Sigmoid colon (tissue), 7 donors: ENCODE measurements around the gene MORN1. TPM values are rescaled to one million over a fixed set of nuclear protein-coding genes. Genes with fewer than 3 reads are reported as not detected.

Experiments used
- DNase-seq: peaks from one replicate; pipeline ENCODE4 v3.0.0-alpha.2; 2019
- H3K27ac ChIP-seq, 4 donors: fragments of 200-600 bp; sonication (generic); one replicate each; pipeline ENCODE4 v1.5.1; 2016 to 2019; ENCODE audit warnings: mild to moderate bottlenecking in 1 of 4
- H3K27me3 ChIP-seq, 3 donors: fragments of 200-600 bp; sonication (generic); one replicate each; pipeline ENCODE4 v1.5.1; 2019; ENCODE audit warnings: mild to moderate bottlenecking in 1 of 3
- H3K36me3 ChIP-seq, 4 donors: fragments of 200-600 bp; sonication (generic); one replicate each; pipeline ENCODE4 v1.5.1; 2016 to 2019
- H3K4me1 ChIP-seq, 4 donors: fragments of 200-600 bp; sonication (generic); one replicate each; pipeline ENCODE4 v1.5.1; 2017 to 2019
- H3K4me3 ChIP-seq, 4 donors: fragments of 200-600 bp; sonication (generic); one replicate each; pipeline ENCODE4 v1.5.1; 2017 to 2019; ENCODE audit warnings: mild to moderate bottlenecking in 2 of 4, moderate library complexity in 1 of 4
- H3K9me3 ChIP-seq, 4 donors: fragments of 200-600 bp in 3 of 4; sonication (generic) in 3 of 4; one replicate each; pipeline versions ENCODE4 v1.5.1 to v1.6.1; 2013 to 2019
- CTCF ChIP-seq, 4 experiments: fragments of 450-650 bp in 3 of 4; fragments of 200-600 bp in 1 of 4; IDR thresholded peaks; one replicate each; pipeline ENCODE4 v1.5.1; 2016 to 2019; ENCODE audit warnings: antibody characterized with exemption in 4 of 4, mild to moderate bottlenecking in 3 of 4, moderate library complexity in 2 of 4
- EP300 ChIP-seq, 4 donors: sonication (generic); formaldehyde crosslinking; IDR thresholded peaks; one replicate each; pipeline ENCODE4 v1.6.1; 2017; ENCODE audit warnings: antibody characterized with exemption in 4 of 4
- POLR2A ChIP-seq, 2 donors: fragments of 450-650 bp; IDR thresholded peaks; one replicate each; pipeline ENCODE4 v1.6.1; 2016; ENCODE audit warnings: antibody characterized with exemption in 2 of 2, mild to moderate bottlenecking in 2 of 2, moderate library complexity in 2 of 2
- POLR2AphosphoS5 ChIP-seq, 4 donors: sonication (generic); formaldehyde crosslinking; IDR thresholded peaks; one replicate each; pipeline ENCODE4 v1.6.1; 2017; ENCODE audit warnings: antibody characterized with exemption in 4 of 4
- WGBS, 2 donors: extraction: QIAGEN DNeasy Blood & Tissue Kit; methylation state at CpG; one replicate each; pipeline ENCODE4 v1.1.7; 2013; 5-methylcytosine and 5-hydroxymethylcytosine counted together
- intact Hi-C: fragments of 100-400 bp; cut with DNase I; formaldehyde crosslinking; loops from one replicate; pipeline ENCODE4 v1.15.1; 2023
- polyA plus RNA-seq, 3 donors: library from polyadenylated mRNA; stranded (reverse); fragments of 200-250 nt; gene quantifications; one replicate each; pipeline ENCODE4 v1.2.3, GENCODE V29; 2013
- total RNA-seq, 4 donors: library from RNA; depleted of rRNA; stranded (reverse); fragments of >200 nt; gene quantifications; one replicate each; pipeline ENCODE4 v1.1.0, GENCODE V29; 2016
- donor health status: healthy with polysubstance abuse.
- donor health status: Bipolar disorder and iron deficiency.
- donor health status: healthy.

Gene MORN1
- total and polyA plus RNA-seq, 7 donors: 2.4 to 9.1 (median 6.4) TPM

- WGBS, 2 donors: 7 to 31% methylated on average over 19 of the region's 19 CpGs
- H3K4me1 ChIP-seq: peaks cover 0 to 31% (median 26%) of the 10 kb centered on the region in 4 donors
- intact Hi-C loops: loop anchor here (10.0 kb wide), 2 partner anchors 229 to 501 kb away; partner anchors contain the start of genes CALML6 and TMEM52
- no peak overlapping the region for H3K27ac ChIP-seq
- TF ChIP-seq POLR2AphosphoS5 (IDR thresholded peaks at IDR 0.05): no peak
- TF ChIP-seq POLR2A (IDR thresholded peaks at IDR 0.05): no peak
- TF ChIP-seq EP300 (IDR thresholded peaks at IDR 0.05): no peak
- no peak for TF ChIP-seq CTCF (IDR thresholded peaks at IDR 0.05)
- H3K4me3 ChIP-seq: no peak overlapping the region
- H3K27me3 ChIP-seq: peaks cover 6 to 54% (median 42%) of the 10 kb centered on the region in 3 donors
- no peak for DNase-seq
- H3K9me3 ChIP-seq: no peaks in the 10 kb centered on the region
- H3K36me3 ChIP-seq: no peaks in the 10 kb centered on the region
Measured at GRCh38 chr1:2415801-2416208, 24.5 kb upstream of the MORN1 start.

- Histone ChIP-seq H3K4me3 (no peak overlapping the region), H3K27me3 (peaks cover 6 to 49% (median 41%) of the 10 kb centered on the region in 3 donors), H3K9me3 (no peaks in the 10 kb centered on the region), H3K27ac (no peak overlapping the region), H3K36me3 (no peaks in the 10 kb centered on the region), H3K4me1 (peaks cover 0 to 31% (median 26%) of the 10 kb centered on the region in 4 donors)
- no peak for DNase-seq
- 18 to 52% methylated on average over 11 of the region's 11 CpGs for WGBS, 2 donors
- intact Hi-C loops: loop anchor here (10.0 kb wide), 2 partner anchors 229 to 501 kb away; partner anchors contain the start of genes CALML6 and TMEM52
- TF ChIP-seq POLR2A (IDR thresholded peaks at IDR 0.05) (no peak), CTCF (IDR thresholded peaks at IDR 0.05) (no peak), EP300 (IDR thresholded peaks at IDR 0.05) (no peak), POLR2AphosphoS5 (IDR thresholded peaks at IDR 0.05) (no peak)
Measured at GRCh38 chr1:2415337-2415736, 24.0 kb upstream of the MORN1 start.

- Histone ChIP-seq H3K27ac (peak overlapping the region in 3 of 4 donors; percentile 22 to 93 (median 91)), H3K9me3 (no peaks in the 10 kb centered on the region), H3K4me3 (no peak overlapping the region), H3K4me1 (peaks cover 0 to 31% (median 26%) of the 10 kb centered on the region in 4 donors), H3K36me3 (no peaks in the 10 kb centered on the region), H3K27me3 (peaks cover 6 to 40% (median 32%) of the 10 kb centered on the region in 3 donors)
- TF ChIP-seq POLR2A (IDR thresholded peaks at IDR 0.05) (no peak), POLR2AphosphoS5 (IDR thresholded peaks at IDR 0.05) (no peak), EP300 (IDR thresholded peaks at IDR 0.05) (no peak), CTCF (IDR thresholded peaks at IDR 0.05) (peak; percentile 92 to 97 (median 94))
- WGBS, 2 donors: 1 to 3% methylated on average over 25 of the region's 25 CpGs
- intact Hi-C loops: loop anchor here (1.0 to 10.0 kb wide), 8 partner anchors 134 to 1488 kb away; partner anchors contain the start of genes C1orf174, CALML6, CEP104 and DFFB
- DNase-seq: peak; percentile 88
Measured at GRCh38 chr1:2414297-2414958, 23.1 kb upstream of the MORN1 start.

GRCh38 chr1:2413495-2414296 lies 22.3 kb upstream of the MORN1 start:
- H3K4me3 ChIP-seq: peak overlapping the region; percentile 65 to 97 (median 84)
- peaks cover 0 to 2% (median 0%) of the 10 kb centered on the region in 4 donors for H3K36me3 ChIP-seq
- H3K27me3 ChIP-seq: peaks cover 6 to 33% (median 24%) of the 10 kb centered on the region in 3 donors
- no peaks in the 10 kb centered on the region for H3K9me3 ChIP-seq
- 12 to 44% methylated on average over 28 of the region's 28 CpGs for WGBS, 2 donors
- intact Hi-C loops: loop anchor here (1.0 to 10.0 kb wide), 9 partner anchors 135 to 1489 kb away; partner anchors contain the start of genes C1orf174, CALML6, CEP104 and DFFB
- DNase-seq: no peak
- peak overlapping the region; percentile 86 to 93 (median 90) for H3K27ac ChIP-seq
- peaks cover 0 to 31% (median 26%) of the 10 kb centered on the region in 4 donors for H3K4me1 ChIP-seq
- no peak for TF ChIP-seq POLR2A (IDR thresholded peaks at IDR 0.05)
- TF ChIP-seq EP300 (IDR thresholded peaks at IDR 0.05): no peak
- no peak for TF ChIP-seq CTCF (IDR thresholded peaks at IDR 0.05)
- no peak for TF ChIP-seq POLR2AphosphoS5 (IDR thresholded peaks at IDR 0.05)
